Karpas-422 (cell line): ENCODE measurements around the gene HMSD. TPM values are rescaled to one million over a fixed set of nuclear protein-coding genes. Genes with fewer than 3 reads are reported as not detected.
"Not testable (repeated sequence)": the region's sequence is repeated elsewhere in the genome, so short reads cannot be mapped to it uniquely, and the experiment has no call there.

Experiments
- DNase-seq: peaks from one replicate; pipeline ENCODE4 v3.0.0-alpha.2; 2015
- H2AFZ ChIP-seq: fragments of 200-600 bp; sonication (generic); 2 replicates; pipeline ENCODE4 v1.6.1; 2014; ENCODE audit warnings: antibody characterized with exemption, low read length, mixed read lengths
- H3K27ac ChIP-seq: fragments of 200-600 bp; sonication (generic); 2 replicates; pipeline ENCODE4 v1.5.1; 2014; ENCODE audit warnings: mild to moderate bottlenecking, low read length, moderate library complexity
- H3K27me3 ChIP-seq: fragments of 200-600 bp; sonication (generic); 2 replicates; pipeline ENCODE4 v1.6.1; 2014; ENCODE audit warnings: low read length, mixed read lengths
- H3K36me3 ChIP-seq: fragments of 200-600 bp; sonication (generic); 2 replicates; pipeline ENCODE4 v1.6.1; 2014; ENCODE audit warnings: low read length, mixed read lengths; ENCODE audit not compliant: insufficient read depth
- H3K4me1 ChIP-seq: fragments of 200-600 bp; sonication (generic); 2 replicates; pipeline ENCODE4 v1.6.1; 2014; ENCODE audit warnings: mild to moderate bottlenecking, low read length, mixed read lengths
- H3K4me2 ChIP-seq: fragments of 200-600 bp; sonication (generic); 2 replicates; pipeline ENCODE4 v1.6.1; 2014; ENCODE audit warnings: low read length, low read depth, mild to moderate bottlenecking; ENCODE audit not compliant: poor library complexity, severe bottlenecking
- H3K4me3 ChIP-seq: fragments of 200-600 bp; sonication (generic); 2 replicates; pipeline ENCODE4 v1.5.1; 2014; ENCODE audit warnings: mild to moderate bottlenecking, antibody characterized with exemption, low read length, mixed read lengths
- H3K79me2 ChIP-seq: fragments of 200-600 bp; sonication (generic); 2 replicates; pipeline ENCODE4 v1.6.1; 2014; ENCODE audit warnings: mild to moderate bottlenecking, low read length, mixed read lengths
- H3K9ac ChIP-seq: fragments of 200-600 bp; sonication (generic); 2 replicates; pipeline ENCODE4 v1.6.0; 2014; ENCODE audit warnings: low read length
- H3K9me2 ChIP-seq: fragments of 200-600 bp; sonication (generic), shearing (Covaris generic); replicated peaks from 2 replicates; pipeline ENCODE4 v1.6.0; 2014; ENCODE audit warnings: mild to moderate bottlenecking, low read length, moderate library complexity; ENCODE audit not compliant: insufficient read depth
- H3K9me3 ChIP-seq: fragments of 300-700, 200-600 bp; sonication (generic); 2 replicates; pipeline ENCODE4 v1.6.1; 2014; ENCODE audit warnings: low read length, mixed read lengths
- H4K20me1 ChIP-seq: fragments of 200-600 bp; sonication (generic); 2 replicates; pipeline ENCODE4 v1.6.1; 2014; ENCODE audit warnings: mild to moderate bottlenecking, antibody characterized with exemption, low read length, low read depth; ENCODE audit not compliant: insufficient read depth
- total RNA-seq: library from RNA; depleted of rRNA; stranded (reverse); fragments of >200 nt; shearing (Covaris generic); gene quantifications from 2 replicates; pipeline ENCODE4 v1.2.3, GENCODE V29; 2014; ENCODE audit warnings: low replicate concordance

HMSD gene
- total RNA-seq, 1 experiment from 2014 or later: not detected

- Histone ChIP-seq H3K79me2 (no peaks in the 10 kb centered on the region), H3K4me3 (no peak overlapping the region), H2AFZ (no peak overlapping the region), H3K9me3 (no peaks in the 10 kb centered on the region), H3K9me2 (no peaks in the 10 kb centered on the region), H3K36me3 (no peaks in the 10 kb centered on the region), H3K27me3 (0 out of 2 replicates have a peak, but pooled peaks cover 3% of the 10 kb centered on the region), H3K4me1 (peaks cover 14% of the 10 kb centered on the region), H4K20me1 (no peaks in the 10 kb centered on the region), H3K27ac (no peak overlapping the region), H3K4me2 (no peak overlapping the region), H3K9ac (no peak overlapping the region)
- DNase-seq: no peak
These were observed 9.1 kb upstream of the HMSD start for GRCh38 chr18:63940008-63940407.

DNA sequence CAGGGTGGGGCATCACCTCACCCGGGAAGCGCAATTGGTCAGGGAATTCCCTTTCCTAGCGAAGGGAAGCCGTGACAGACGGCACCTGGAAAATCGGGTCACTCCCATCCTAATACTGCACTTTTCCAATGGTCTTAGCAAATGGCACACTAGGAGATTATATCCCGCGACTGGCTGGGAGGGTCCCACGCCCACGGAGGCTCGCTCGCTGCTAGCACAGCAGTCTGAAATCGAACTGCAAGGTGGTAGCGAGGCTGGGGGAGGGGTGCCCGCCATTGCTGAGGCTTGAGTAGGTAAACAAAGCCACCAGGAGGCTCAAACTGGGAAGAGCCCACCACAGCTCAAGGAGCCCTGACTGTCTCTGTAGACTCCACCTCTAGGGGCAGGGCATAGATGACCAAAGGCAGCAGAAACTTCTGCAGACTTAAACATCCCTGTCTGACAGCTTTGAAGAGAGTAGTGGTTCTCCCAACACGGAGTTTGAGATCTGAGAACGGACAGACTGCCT, 8.5 kb upstream of the HMSD start:
- H3K9me3 ChIP-seq, H3K4me2 ChIP-seq, H3K9me2 ChIP-seq, H3K27ac ChIP-seq, H3K4me3 ChIP-seq, H3K9ac ChIP-seq, H4K20me1 ChIP-seq, H3K79me2 ChIP-seq, H2AFZ ChIP-seq, DNase-seq, H3K27me3 ChIP-seq, H3K36me3 ChIP-seq: not testable (repeated sequence)
- peaks cover 14% of the 10 kb centered on the region for H3K4me1 ChIP-seq

DNA sequence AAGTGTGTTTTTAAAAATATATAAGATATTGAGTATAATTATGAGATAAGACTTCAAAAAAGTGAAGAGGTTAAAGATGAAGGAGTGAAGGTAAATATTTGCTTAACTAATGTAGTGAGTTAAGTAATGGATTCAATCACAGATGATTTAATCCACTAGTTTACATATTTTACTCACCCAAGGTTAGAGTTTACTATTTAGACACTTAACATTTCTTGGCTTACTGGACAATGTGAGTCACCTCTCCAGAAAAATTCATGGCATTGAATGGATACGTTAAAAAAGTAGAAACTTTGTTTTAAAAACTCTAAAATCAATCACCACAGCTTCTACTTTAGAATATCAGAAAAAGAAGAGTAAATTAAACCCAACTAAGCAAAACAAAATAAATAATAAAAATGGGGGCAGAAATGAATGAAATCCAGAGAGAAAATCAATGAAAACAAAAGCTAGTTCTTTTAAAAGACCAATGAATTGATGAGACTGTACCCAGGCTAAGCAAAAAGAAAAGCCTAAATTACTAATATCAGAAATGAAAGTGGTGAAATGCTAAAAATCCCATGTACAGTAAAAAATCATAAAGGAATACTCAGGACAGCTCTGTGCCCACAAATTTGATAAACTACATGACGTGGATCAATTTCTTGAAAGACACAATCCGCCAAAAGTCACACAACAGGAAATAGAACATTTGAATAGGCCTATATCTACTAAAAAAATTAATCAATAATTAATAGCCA, 1.9 kb upstream of the HMSD start:
- H3K4me3 ChIP-seq: no peak overlapping the region
- peaks cover 9% of the 10 kb centered on the region for H3K4me1 ChIP-seq
- H3K27ac ChIP-seq: no peak overlapping the region
- no peaks in the 10 kb centered on the region for H3K9me2 ChIP-seq
- H3K9ac ChIP-seq: no peak overlapping the region
- no peak overlapping the region for H2AFZ ChIP-seq
- no peak overlapping the region for H3K4me2 ChIP-seq
- DNase-seq: no peak
- H4K20me1 ChIP-seq: no peaks in the 10 kb centered on the region
- H3K9me3 ChIP-seq: no peaks in the 10 kb centered on the region
- H3K27me3 ChIP-seq: no peaks in the 10 kb centered on the region
- H3K36me3 ChIP-seq: no peaks in the 10 kb centered on the region
- H3K79me2 ChIP-seq: no peaks in the 10 kb centered on the region

- Histone ChIP-seq H2AFZ (no peak overlapping the region), H3K9me2 (no peaks in the 10 kb centered on the region), H3K36me3 (no peaks in the 10 kb centered on the region), H3K27me3 (no peaks in the 10 kb centered on the region), H3K4me1 (peaks cover 9% of the 10 kb centered on the region), H3K9ac (no peak overlapping the region), H3K79me2 (no peaks in the 10 kb centered on the region), H4K20me1 (no peaks in the 10 kb centered on the region), H3K27ac (no peak overlapping the region), H3K4me2 (no peak overlapping the region), H3K9me3 (no peaks in the 10 kb centered on the region), H3K4me3 (no peak overlapping the region)
- no peak for DNase-seq
These were observed 2.2 kb downstream of the HMSD start for GRCh38 chr18:63951302-63951705.

DNA sequence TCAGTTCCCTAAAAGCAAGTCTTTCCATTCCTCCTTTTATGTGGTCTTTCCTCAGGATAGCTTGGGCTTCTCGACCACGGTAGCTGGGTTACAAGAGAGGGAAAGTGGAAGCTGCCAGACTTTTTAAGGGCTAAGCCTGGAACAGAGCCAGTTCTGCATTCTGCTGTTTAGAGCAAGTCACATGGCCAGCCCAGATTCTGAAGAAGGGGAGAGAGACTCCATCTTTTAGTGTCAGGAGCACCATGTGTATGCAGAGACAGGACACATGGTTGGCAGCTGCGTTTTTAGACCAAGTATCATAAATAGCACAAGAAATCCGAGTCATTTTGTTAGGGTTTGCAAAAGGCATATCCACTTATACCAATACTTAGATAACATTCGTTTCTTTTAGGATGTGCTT, 4.7 kb downstream of the HMSD start:
- Histone ChIP-seq H3K9me2 (no peaks in the 10 kb centered on the region), H3K4me2 (no peak overlapping the region), H3K27ac (no peak overlapping the region), H3K9ac (no peak overlapping the region), H3K9me3 (no peaks in the 10 kb centered on the region), H2AFZ (no peak overlapping the region), H3K36me3 (no peaks in the 10 kb centered on the region), H3K27me3 (no peaks in the 10 kb centered on the region), H4K20me1 (no peaks in the 10 kb centered on the region), H3K4me1 (peaks cover 7% of the 10 kb centered on the region), H3K79me2 (no peaks in the 10 kb centered on the region), H3K4me3 (no peak overlapping the region)
- DNase-seq: no peak

GRCh38 chr18:63956755-63957154, 7.7 kb downstream of the HMSD start:
- H3K36me3 ChIP-seq: no peaks in the 10 kb centered on the region

DNA sequence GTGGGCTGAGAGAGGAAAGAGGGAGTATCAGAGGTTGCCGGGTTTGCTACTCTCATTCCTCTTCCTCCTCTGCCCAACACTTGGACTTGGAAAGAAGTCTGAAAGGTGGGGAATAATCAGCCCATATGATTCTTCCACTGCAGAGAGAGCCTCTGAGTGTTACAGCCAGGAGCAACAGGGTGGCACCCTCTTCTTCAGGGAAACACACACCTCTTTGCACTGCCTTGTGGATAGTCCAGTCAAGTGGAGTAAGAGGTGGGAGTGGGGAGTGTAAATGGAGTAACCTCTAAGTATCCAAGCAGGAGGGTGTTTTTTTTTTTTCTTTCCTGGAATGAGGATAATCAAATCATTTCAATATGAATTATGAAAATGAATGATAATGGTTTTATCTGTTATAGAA, 11.8 kb downstream of the HMSD start:
- Histone ChIP-seq H3K9me3 (no peaks in the 10 kb centered on the region), H3K79me2 (no peaks in the 10 kb centered on the region), H3K9me2 (no peaks in the 10 kb centered on the region), H3K4me2 (no peak overlapping the region), H3K9ac (no peak overlapping the region), H3K27ac (no peak overlapping the region), H3K36me3 (no peaks in the 10 kb centered on the region), H2AFZ (no peak overlapping the region), H3K27me3 (no peaks in the 10 kb centered on the region), H4K20me1 (no peaks in the 10 kb centered on the region), H3K4me3 (no peak overlapping the region), H3K4me1 (no peaks in the 10 kb centered on the region)
- DNase-seq: no peak

More at GRCh38 chr18:63956755-63957154, 7.7 kb downstream of the HMSD start:
- Histone ChIP-seq H4K20me1 (no peaks in the 10 kb centered on the region), H3K27me3 (no peaks in the 10 kb centered on the region), H3K79me2 (no peaks in the 10 kb centered on the region), H3K9me2 (no peaks in the 10 kb centered on the region), H2AFZ (no peak overlapping the region), H3K9ac (no peak overlapping the region), H3K4me3 (no peak overlapping the region), H3K27ac (no peak overlapping the region), H3K4me1 (no peaks in the 10 kb centered on the region), H3K4me2 (no peak overlapping the region), H3K9me3 (no peaks in the 10 kb centered on the region)
- DNase-seq: no peak

DNA sequence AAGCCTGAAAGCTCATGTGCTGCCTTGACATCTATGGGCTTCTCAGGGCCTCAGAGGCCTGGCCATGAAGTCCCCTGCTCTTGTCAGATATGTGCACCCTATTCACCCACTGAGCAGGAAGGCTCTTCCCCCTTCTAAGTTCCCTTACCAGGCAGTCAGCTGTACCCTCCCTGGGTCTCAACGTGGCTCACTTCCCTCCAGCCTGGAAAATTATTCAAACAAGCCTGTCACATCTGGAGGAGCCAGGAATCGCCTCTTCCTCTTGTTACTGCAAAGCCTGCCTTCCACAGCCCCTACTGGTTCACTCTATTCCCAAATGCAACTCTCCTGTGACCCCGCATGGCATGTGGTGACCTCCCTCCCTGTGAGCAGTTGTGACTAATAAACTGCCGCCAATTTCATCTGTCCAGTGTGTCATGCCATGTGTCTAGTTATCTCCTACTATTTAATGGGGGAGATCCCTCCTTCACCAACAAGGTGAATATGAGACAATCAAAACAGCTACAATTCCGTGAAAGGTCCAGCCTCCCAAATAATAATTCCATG, 12.4 kb downstream of the HMSD start:
- Histone ChIP-seq H3K27ac (no peak overlapping the region), H3K79me2 (no peaks in the 10 kb centered on the region), H3K27me3 (no peaks in the 10 kb centered on the region), H3K4me3 (no peak overlapping the region), H3K4me2 (no peak overlapping the region), H2AFZ (no peak overlapping the region), H3K9me2 (no peaks in the 10 kb centered on the region), H3K4me1 (no peaks in the 10 kb centered on the region), H4K20me1 (no peaks in the 10 kb centered on the region), H3K9ac (no peak overlapping the region), H3K9me3 (no peaks in the 10 kb centered on the region), H3K36me3 (no peaks in the 10 kb centered on the region)
- no peak for DNase-seq
